ENCODE measurements around the gene ADAP1.

ADAP1 gene

GRCh38 chr7:898460-898854, 56.0 kb downstream of the ADAP1 start:
- no peaks in the 10 kb centered on the region for H3K4me1 ChIP-seq (ENCODE audit: control insufficient read depth, low read depth, low read length)
- H4K5ac ChIP-seq (ENCODE audit: low read length): no peak overlapping the region
- no peak overlapping the region for H4K8ac ChIP-seq (ENCODE audit: low read depth, low read length)
- no CpG with 5 or more reads among the region's 18 CpGs for WGBS (ENCODE audit: extremely low coverage, insufficient coverage, low lambda C conversion rate)
- H2BK5ac ChIP-seq (ENCODE audit: low read length): no peak overlapping the region
- no peak overlapping the region for H2BK15ac ChIP-seq (replicated peaks; ENCODE audit: low read depth)
- DNase-seq: no peak
- no peak overlapping the region for H3K56ac ChIP-seq (ENCODE audit: low read length)
- no peak overlapping the region for H3K27ac ChIP-seq (ENCODE audit: low read depth, low read length)
- H3K4ac ChIP-seq (ENCODE audit: low read depth, low read length): no peak overlapping the region
- H3K79me1 ChIP-seq (ENCODE audit: low read length): no peaks in the 10 kb centered on the region
- H3K18ac ChIP-seq (ENCODE audit: low read length): no peak overlapping the region
- no peak overlapping the region for H2BK120ac ChIP-seq (ENCODE audit: low read depth, low read length)
- no peaks in the 10 kb centered on the region for H3K27me3 ChIP-seq (ENCODE audit: insufficient read depth, low read length, poor library complexity)
- no peak overlapping the region for H2AK5ac ChIP-seq (ENCODE audit: low read length)
- no peak overlapping the region for H3K4me3 ChIP-seq (ENCODE audit: low read length)
- H3K9ac ChIP-seq (ENCODE audit: low read length): no peak overlapping the region
- peaks cover 10% of the 10 kb centered on the region for H3K36me3 ChIP-seq (ENCODE audit: control insufficient read depth, insufficient read depth, low read length)
- H3K23ac ChIP-seq (ENCODE audit: low read length): no peak overlapping the region
- H3K4me2 ChIP-seq (ENCODE audit: low read length): no peak overlapping the region
- H3K79me2 ChIP-seq (ENCODE audit: control insufficient read depth, insufficient read depth, low read length): no peaks in the 10 kb centered on the region

DNA sequence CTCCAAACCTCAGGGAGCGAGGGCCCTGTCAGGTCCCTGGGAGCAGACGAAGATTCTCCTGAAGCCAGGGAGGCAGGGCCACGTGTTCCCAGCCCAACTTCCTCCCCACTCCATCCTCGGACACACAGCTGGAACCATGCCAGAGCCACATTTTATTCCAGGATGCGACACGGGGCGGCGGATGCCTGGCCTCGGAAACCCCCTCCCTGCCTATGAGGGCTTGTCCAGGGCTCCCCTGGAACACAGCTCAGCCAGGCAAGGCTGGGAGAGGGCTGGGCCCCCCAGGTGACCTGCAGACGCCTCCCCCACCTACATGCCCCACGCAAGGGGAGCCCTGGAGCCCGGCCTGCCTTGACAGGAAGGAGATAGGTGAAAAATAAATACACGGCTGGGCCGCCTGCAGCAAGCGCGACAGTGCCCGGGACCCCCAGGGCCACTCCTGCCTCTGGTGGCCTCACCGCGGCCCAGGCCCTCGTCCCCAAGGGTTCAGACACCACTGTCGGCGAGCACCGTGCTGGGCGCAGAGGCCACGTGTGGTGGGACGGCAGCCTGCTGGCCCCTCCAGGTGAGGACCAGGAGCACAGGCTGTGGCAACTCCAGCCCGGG, 56.6 kb downstream of the ADAP1 start:
- no peaks in the 10 kb centered on the region for H3K4me1 ChIP-seq (ENCODE audit: control insufficient read depth, low read depth, low read length)
- H3K79me1 ChIP-seq (ENCODE audit: low read length): no peaks in the 10 kb centered on the region
- H2BK15ac ChIP-seq (replicated peaks; ENCODE audit: low read depth): no peak overlapping the region
- no peak overlapping the region for H3K4me3 ChIP-seq (ENCODE audit: low read length)
- DNase-seq: no peak
- H2BK5ac ChIP-seq (ENCODE audit: low read length): no peak overlapping the region
- H3K9ac ChIP-seq (ENCODE audit: low read length): no peak overlapping the region
- H3K79me2 ChIP-seq (ENCODE audit: control insufficient read depth, insufficient read depth, low read length): no peaks in the 10 kb centered on the region
- no CpG with 5 or more reads among the region's 27 CpGs for WGBS (ENCODE audit: extremely low coverage, insufficient coverage, low lambda C conversion rate)
- H3K56ac ChIP-seq (ENCODE audit: low read length): no peak overlapping the region
- peaks cover 11% of the 10 kb centered on the region for H3K36me3 ChIP-seq (ENCODE audit: control insufficient read depth, insufficient read depth, low read length)
- H3K18ac ChIP-seq (ENCODE audit: low read length): no peak overlapping the region
- no peak overlapping the region for H3K4ac ChIP-seq (ENCODE audit: low read depth, low read length)
- no peak overlapping the region for H2AK5ac ChIP-seq (ENCODE audit: low read length)
- H3K27ac ChIP-seq (ENCODE audit: low read depth, low read length): no peak overlapping the region
- no peak overlapping the region for H4K8ac ChIP-seq (ENCODE audit: low read depth, low read length)
- H3K4me2 ChIP-seq (ENCODE audit: low read length): no peak overlapping the region
- no peak overlapping the region for H4K5ac ChIP-seq (ENCODE audit: low read length)
- H2BK120ac ChIP-seq (ENCODE audit: low read depth, low read length): no peak overlapping the region
- no peak overlapping the region for H3K23ac ChIP-seq (ENCODE audit: low read length)
- no peaks in the 10 kb centered on the region for H3K27me3 ChIP-seq (ENCODE audit: insufficient read depth, low read length, poor library complexity)

DNA sequence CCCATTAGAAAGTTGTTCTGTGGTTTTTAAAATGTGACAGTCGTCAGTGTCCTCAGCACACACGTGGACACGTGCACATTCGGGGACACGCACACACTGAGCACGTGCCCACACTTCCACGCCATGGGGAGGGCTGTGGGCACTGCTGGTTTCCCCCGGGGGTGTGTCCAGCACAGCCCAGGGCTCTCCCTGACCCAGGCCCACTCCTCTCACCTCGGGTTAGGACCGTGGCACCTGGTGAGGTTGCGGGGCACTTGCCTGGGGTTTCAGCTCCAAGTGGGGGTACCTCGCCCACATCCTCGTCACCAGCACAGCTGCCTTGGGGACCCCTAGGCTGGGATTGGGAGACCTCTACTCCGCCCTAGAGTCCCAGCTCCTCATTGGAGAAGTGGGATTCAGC, 57.4 kb downstream of the ADAP1 start:
- Histone ChIP-seq H3K4me3 (ENCODE audit: low read length) (no peak overlapping the region), H3K18ac (ENCODE audit: low read length) (no peak overlapping the region), H3K79me2 (ENCODE audit: control insufficient read depth, insufficient read depth, low read length) (no peaks in the 10 kb centered on the region), H3K4ac (ENCODE audit: low read depth, low read length) (no peak overlapping the region), H3K23ac (ENCODE audit: low read length) (no peak overlapping the region), H2BK5ac (ENCODE audit: low read length) (no peak overlapping the region), H2AK5ac (ENCODE audit: low read length) (no peak overlapping the region), H3K36me3 (ENCODE audit: control insufficient read depth, insufficient read depth, low read length) (peaks cover 14% of the 10 kb centered on the region), H3K27ac (ENCODE audit: low read depth, low read length) (no peak overlapping the region), H4K5ac (ENCODE audit: low read length) (no peak overlapping the region), H3K27me3 (ENCODE audit: insufficient read depth, low read length, poor library complexity) (no peaks in the 10 kb centered on the region), H3K79me1 (ENCODE audit: low read length) (peaks cover 5% of the 10 kb centered on the region), H3K4me1 (ENCODE audit: control insufficient read depth, low read depth, low read length) (no peaks in the 10 kb centered on the region), H3K9ac (ENCODE audit: low read length) (no peak overlapping the region), H2BK15ac (replicated peaks; ENCODE audit: low read depth) (no peak overlapping the region), H3K4me2 (ENCODE audit: low read length) (no peak overlapping the region), H4K8ac (ENCODE audit: low read depth, low read length) (no peak overlapping the region), H3K56ac (ENCODE audit: low read length) (no peak overlapping the region), H2BK120ac (ENCODE audit: low read depth, low read length) (no peak overlapping the region)
- WGBS (ENCODE audit: extremely low coverage, insufficient coverage, low lambda C conversion rate): no CpG with 5 or more reads among the region's 14 CpGs
- no peak for DNase-seq

GRCh38 chr7:896346-897075, 58.0 kb downstream of the ADAP1 start:
- Histone ChIP-seq H3K4me3 (ENCODE audit: low read length) (no peak overlapping the region), H2AK5ac (ENCODE audit: low read length) (no peak overlapping the region), H2BK5ac (ENCODE audit: low read length) (no peak overlapping the region), H3K27ac (ENCODE audit: low read depth, low read length) (no peak overlapping the region), H3K4me1 (ENCODE audit: control insufficient read depth, low read depth, low read length) (no peaks in the 10 kb centered on the region), H3K56ac (ENCODE audit: low read length) (no peak overlapping the region), H3K4me2 (ENCODE audit: low read length) (no peak overlapping the region), H3K79me1 (ENCODE audit: low read length) (peaks cover 5% of the 10 kb centered on the region), H3K4ac (ENCODE audit: low read depth, low read length) (no peak overlapping the region), H3K9ac (ENCODE audit: low read length) (no peak overlapping the region), H3K23ac (ENCODE audit: low read length) (no peak overlapping the region), H3K18ac (ENCODE audit: low read length) (no peak overlapping the region), H3K79me2 (ENCODE audit: control insufficient read depth, insufficient read depth, low read length) (no peaks in the 10 kb centered on the region), H2BK15ac (replicated peaks; ENCODE audit: low read depth) (no peak overlapping the region), H4K8ac (ENCODE audit: low read depth, low read length) (no peak overlapping the region), H2BK120ac (ENCODE audit: low read depth, low read length) (no peak overlapping the region), H3K27me3 (ENCODE audit: insufficient read depth, low read length, poor library complexity) (no peaks in the 10 kb centered on the region), H3K36me3 (ENCODE audit: control insufficient read depth, insufficient read depth, low read length) (peaks cover 14% of the 10 kb centered on the region), H4K5ac (ENCODE audit: low read length) (no peak overlapping the region)
- WGBS (ENCODE audit: extremely low coverage, insufficient coverage, low lambda C conversion rate): no CpG with 5 or more reads among the region's 42 CpGs
- no peak for DNase-seq

DNA sequence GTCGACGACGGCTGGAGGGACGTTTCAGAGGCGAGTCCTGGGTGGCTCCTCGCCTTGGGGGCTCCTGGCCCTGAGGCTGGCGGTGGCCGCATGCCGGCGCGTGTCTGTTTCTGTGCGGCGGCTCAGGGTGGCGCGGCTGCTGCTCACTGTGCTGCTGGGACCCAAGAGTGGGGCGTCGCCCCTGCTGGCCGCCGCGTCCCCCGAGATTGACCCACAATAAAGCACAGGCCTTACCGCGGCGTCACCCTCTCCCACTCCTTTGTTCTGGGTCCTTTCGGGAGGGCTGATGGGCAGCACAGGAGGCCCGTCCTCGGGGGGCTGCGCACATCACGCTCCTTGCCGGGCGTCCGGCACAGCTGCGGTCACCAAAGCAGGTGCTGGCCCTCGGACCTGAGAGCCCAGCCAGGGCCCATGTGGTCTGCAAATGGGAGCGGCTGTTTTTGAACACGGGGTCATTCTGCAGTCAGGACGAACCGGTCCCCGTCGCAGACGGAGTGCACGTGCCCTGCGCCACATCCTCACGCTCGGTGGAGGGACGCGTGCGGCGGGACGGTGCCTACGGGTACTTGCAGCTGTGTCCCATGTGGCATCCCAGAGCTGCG, 58.9 kb downstream of the ADAP1 start:
- H3K36me3 ChIP-seq (ENCODE audit: control insufficient read depth, insufficient read depth, low read length): peaks cover 16% of the 10 kb centered on the region
- H3K27me3 ChIP-seq (ENCODE audit: insufficient read depth, low read length, poor library complexity): no peaks in the 10 kb centered on the region
- no peak overlapping the region for H3K18ac ChIP-seq (ENCODE audit: low read length)
- no peak overlapping the region for H4K8ac ChIP-seq (ENCODE audit: low read depth, low read length)
- DNase-seq: no peak
- H3K9ac ChIP-seq (ENCODE audit: low read length): no peak overlapping the region
- H3K4me1 ChIP-seq (ENCODE audit: control insufficient read depth, low read depth, low read length): no peaks in the 10 kb centered on the region
- H3K27ac ChIP-seq (ENCODE audit: low read depth, low read length): no peak overlapping the region
- no peak overlapping the region for H3K23ac ChIP-seq (ENCODE audit: low read length)
- no CpG with 5 or more reads among the region's 52 CpGs for WGBS (ENCODE audit: extremely low coverage, insufficient coverage, low lambda C conversion rate)
- no peak overlapping the region for H2AK5ac ChIP-seq (ENCODE audit: low read length)
- H4K5ac ChIP-seq (ENCODE audit: low read length): no peak overlapping the region
- peaks cover 5% of the 10 kb centered on the region for H3K79me1 ChIP-seq (ENCODE audit: low read length)
- H2BK15ac ChIP-seq (replicated peaks; ENCODE audit: low read depth): no peak overlapping the region
- H3K56ac ChIP-seq (ENCODE audit: low read length): no peak overlapping the region
- H3K4me3 ChIP-seq (ENCODE audit: low read length): no peak overlapping the region
- H2BK5ac ChIP-seq (ENCODE audit: low read length): no peak overlapping the region
- no peaks in the 10 kb centered on the region for H3K79me2 ChIP-seq (ENCODE audit: control insufficient read depth, insufficient read depth, low read length)
- no peak overlapping the region for H3K4ac ChIP-seq (ENCODE audit: low read depth, low read length)
- no peak overlapping the region for H2BK120ac ChIP-seq (ENCODE audit: low read depth, low read length)
- no peak overlapping the region for H3K4me2 ChIP-seq (ENCODE audit: low read length)
